Measurements from ENCODE around the gene IFNA8. TPM values are rescaled to one million over a fixed set of nuclear protein-coding genes. Genes with fewer than 3 reads are reported as not detected.

IFNA8 gene
- total and polyA plus RNA-seq, 2 of the 8 experiments (the other 6 are each of a cell fraction or from before 2014, with no cell fraction given), result not detected

DNA sequence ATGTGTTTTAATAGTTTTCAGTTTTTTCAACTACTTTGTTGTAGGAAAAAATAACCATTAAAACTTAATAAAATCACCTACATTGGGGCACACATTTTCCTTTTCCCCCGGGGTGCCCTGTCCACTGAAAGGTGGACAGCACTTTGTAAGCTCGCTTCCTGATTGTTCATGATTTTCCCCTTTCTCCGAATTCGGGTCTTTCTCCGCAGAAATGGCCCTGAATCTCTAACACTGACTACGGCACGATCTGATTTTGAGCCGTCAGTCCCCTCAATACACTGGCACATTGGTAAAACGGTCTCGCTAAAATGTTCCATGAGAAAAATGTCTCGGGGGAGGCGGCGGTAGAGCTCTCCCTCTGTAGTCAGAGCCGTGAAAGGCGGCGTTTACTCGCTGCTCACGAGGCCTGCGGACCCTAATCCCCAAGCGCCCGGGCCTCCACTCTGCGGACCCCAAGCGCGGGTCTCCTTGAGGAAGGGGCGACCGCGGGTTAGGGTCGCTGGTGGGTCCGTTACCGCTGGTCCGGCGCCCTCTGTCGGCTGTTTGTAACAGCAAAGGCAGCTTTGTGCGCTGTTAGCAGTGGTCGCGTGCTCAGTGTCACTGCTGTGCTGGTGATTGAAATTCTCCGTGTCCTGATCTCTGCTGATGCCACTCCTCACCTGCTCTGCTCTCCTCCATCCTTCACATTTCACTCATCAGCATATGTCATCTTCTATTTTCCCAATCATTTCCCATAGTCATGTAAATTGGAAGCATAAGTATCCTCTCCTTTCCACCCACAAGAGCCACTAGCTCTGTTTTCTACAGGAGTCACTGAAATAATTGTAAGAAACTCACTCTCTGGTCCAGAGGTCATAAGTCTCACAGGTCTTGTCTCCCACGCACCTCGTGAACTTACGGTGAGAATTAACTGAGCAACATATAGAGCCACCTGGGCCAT lies 12.9 kb upstream of the IFNA8 start (continued):
- no peak for TF ChIP-seq EP300 (IDR thresholded peaks at IDR 0.05; ENCODE audit: borderline replicate concordance in 1 of 2, low read depth in 2 of 2, low read length in 2 of 2)
- TF ChIP-seq CBX8 (IDR thresholded peaks at IDR 0.05; ENCODE audit: borderline replicate concordance, low read depth, low read length), result no peak
- no peak for TF ChIP-seq EZH2 (IDR thresholded peaks at IDR 0.05; ENCODE audit: low read depth, low read length, severe bottlenecking)
- TF ChIP-seq SIN3A (conservative IDR thresholded peaks at IDR 0.05 in 1 of 2, IDR thresholded peaks at IDR 0.05 in 1 of 2; ENCODE audit: low read depth in 1 of 2, low read length in 2 of 2), result no peak
- no peak for TF ChIP-seq CTBP2 (IDR thresholded peaks at IDR 0.05; ENCODE audit: borderline replicate concordance, insufficient read depth, insufficient read length, low read length)
- TF ChIP-seq KDM1A (IDR thresholded peaks at IDR 0.05; ENCODE audit: borderline replicate concordance, low read length), result no peak
- TF ChIP-seq KDM4A (IDR thresholded peaks at IDR 0.05; ENCODE audit: low read depth, low read length, severe bottlenecking), result peak; percentile 65
- TF ChIP-seq RBBP5 (IDR thresholded peaks at IDR 0.05; ENCODE audit: borderline replicate concordance, low read depth, low read length), result no peak
- no peak for TF ChIP-seq BCL11A (IDR thresholded peaks at IDR 0.05; ENCODE audit: low read depth in 2 of 2, low read length in 2 of 2)
- no peak for TF ChIP-seq SP4 (IDR thresholded peaks at IDR 0.05; ENCODE audit: low read length)
- TF ChIP-seq, protein P1, sequence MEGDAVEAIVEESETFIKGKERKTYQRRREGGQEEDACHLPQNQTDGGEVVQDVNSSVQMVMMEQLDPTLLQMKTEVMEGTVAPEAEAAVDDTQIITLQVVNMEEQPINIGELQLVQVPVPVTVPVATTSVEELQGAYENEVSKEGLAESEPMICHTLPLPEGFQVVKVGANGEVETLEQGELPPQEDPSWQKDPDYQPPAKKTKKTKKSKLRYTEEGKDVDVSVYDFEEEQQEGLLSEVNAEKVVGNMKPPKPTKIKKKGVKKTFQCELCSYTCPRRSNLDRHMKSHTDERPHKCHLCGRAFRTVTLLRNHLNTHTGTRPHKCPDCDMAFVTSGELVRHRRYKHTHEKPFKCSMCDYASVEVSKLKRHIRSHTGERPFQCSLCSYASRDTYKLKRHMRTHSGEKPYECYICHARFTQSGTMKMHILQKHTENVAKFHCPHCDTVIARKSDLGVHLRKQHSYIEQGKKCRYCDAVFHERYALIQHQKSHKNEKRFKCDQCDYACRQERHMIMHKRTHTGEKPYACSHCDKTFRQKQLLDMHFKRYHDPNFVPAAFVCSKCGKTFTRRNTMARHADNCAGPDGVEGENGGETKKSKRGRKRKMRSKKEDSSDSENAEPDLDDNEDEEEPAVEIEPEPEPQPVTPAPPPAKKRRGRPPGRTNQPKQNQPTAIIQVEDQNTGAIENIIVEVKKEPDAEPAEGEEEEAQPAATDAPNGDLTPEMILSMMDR (IDR thresholded peaks at IDR 0.05; ENCODE audit: control extremely low read depth in 1 of 3, insufficient read depth in 1 of 3, low read depth in 1 of 3, low read length in 3 of 3), result peak; percentile 88 to 98 (median 93)
- TF ChIP-seq TCF12 (IDR thresholded peaks at IDR 0.05; ENCODE audit: low read depth, low read length), result no peak
- TF ChIP-seq SIX5 (IDR thresholded peaks at IDR 0.05; ENCODE audit: low read depth, low read length), result no peak
- no peak for TF ChIP-seq MAFK (IDR thresholded peaks at IDR 0.05; ENCODE audit: low read depth, low read length)
- no peak for TF ChIP-seq SRF (IDR thresholded peaks at IDR 0.05; ENCODE audit: low read depth, low read length)
- TF ChIP-seq NRF1 (IDR thresholded peaks at IDR 0.05; ENCODE audit: low read depth, low read length), result no peak
- TF ChIP-seq, protein P2, sequence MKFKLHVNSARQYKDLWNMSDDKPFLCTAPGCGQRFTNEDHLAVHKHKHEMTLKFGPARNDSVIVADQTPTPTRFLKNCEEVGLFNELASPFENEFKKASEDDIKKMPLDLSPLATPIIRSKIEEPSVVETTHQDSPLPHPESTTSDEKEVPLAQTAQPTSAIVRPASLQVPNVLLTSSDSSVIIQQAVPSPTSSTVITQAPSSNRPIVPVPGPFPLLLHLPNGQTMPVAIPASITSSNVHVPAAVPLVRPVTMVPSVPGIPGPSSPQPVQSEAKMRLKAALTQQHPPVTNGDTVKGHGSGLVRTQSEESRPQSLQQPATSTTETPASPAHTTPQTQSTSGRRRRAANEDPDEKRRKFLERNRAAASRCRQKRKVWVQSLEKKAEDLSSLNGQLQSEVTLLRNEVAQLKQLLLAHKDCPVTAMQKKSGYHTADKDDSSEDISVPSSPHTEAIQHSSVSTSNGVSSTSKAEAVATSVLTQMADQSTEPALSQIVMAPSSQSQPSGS (IDR thresholded peaks at IDR 0.05; ENCODE audit: low read length), result no peak
- TF ChIP-seq, protein P3, sequence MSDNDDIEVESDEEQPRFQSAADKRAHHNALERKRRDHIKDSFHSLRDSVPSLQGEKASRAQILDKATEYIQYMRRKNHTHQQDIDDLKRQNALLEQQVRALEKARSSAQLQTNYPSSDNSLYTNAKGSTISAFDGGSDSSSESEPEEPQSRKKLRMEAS (IDR thresholded peaks at IDR 0.05), result peak; percentile 38; the same call in 1 of the 2 replicates

Data from H1 (cell line).